Liver (tissue), 9 donors: ENCODE results near the gene CBX4. TPM values are rescaled to one million over a fixed set of nuclear protein-coding genes. Genes with fewer than 3 reads are reported as not detected.

Experiments used
- DNase-seq: peaks from one replicate; pipeline ENCODE4 v3.0.0-alpha.2; 2017; ENCODE audit warnings: low spot score
- H3K27ac ChIP-seq, 2 donors: one replicate each; pipeline ENCODE4 v1.7.0; 2013; ENCODE audit warnings: inconsistent platforms in 2 of 2, low read length in 2 of 2, control low read depth in 1 of 2, low read depth in 1 of 2, mild to moderate bottlenecking in 1 of 2
- H3K27me3 ChIP-seq, 4 donors: one replicate each; pipeline versions ENCODE4 v1.6.1 to v1.7.0; 2013; ENCODE audit warnings: low read length in 3 of 4, inconsistent platforms in 1 of 4, mild to moderate bottlenecking in 1 of 4, moderate library complexity in 1 of 4; ENCODE audit not compliant: control insufficient read depth in 4 of 4, insufficient read depth in 4 of 4
- H3K36me3 ChIP-seq, 4 donors: one replicate each; pipeline versions ENCODE4 v1.6.1 to v1.7.0; 2013; ENCODE audit warnings: low read length in 3 of 4, mild to moderate bottlenecking in 3 of 4, low read depth in 1 of 4, moderate library complexity in 1 of 4; ENCODE audit not compliant: control insufficient read depth in 4 of 4, insufficient read depth in 3 of 4
- H3K4me1 ChIP-seq, 4 donors: one replicate each; pipeline versions ENCODE4 v1.6.1 to v1.7.0; 2013; ENCODE audit warnings: low read length in 3 of 4, mild to moderate bottlenecking in 3 of 4, moderate library complexity in 1 of 4; ENCODE audit not compliant: control insufficient read depth in 4 of 4, insufficient read depth in 4 of 4
- H3K4me3 ChIP-seq, 3 donors: one replicate each; pipeline versions ENCODE4 v1.6.1 to v1.7.0; 2013; ENCODE audit warnings: low read length in 3 of 3, control low read depth in 1 of 3, low read depth in 1 of 3, mild to moderate bottlenecking in 1 of 3
- H3K9ac ChIP-seq, 2 donors: one replicate each; pipeline ENCODE4 v1.7.0; 2013; ENCODE audit warnings: low read length in 2 of 2, mild to moderate bottlenecking in 2 of 2, moderate library complexity in 2 of 2, control low read depth in 1 of 2, low read depth in 1 of 2
- H3K9me3 ChIP-seq, 4 donors: one replicate each; pipeline versions ENCODE4 v1.6.1 to v1.7.0; 2013; ENCODE audit warnings: low read length in 3 of 4; ENCODE audit not compliant: control insufficient read depth in 4 of 4
- CTCF ChIP-seq: fragments of 150-350 bp; IDR thresholded peaks from 2 replicates; pipeline ENCODE4 v1.5.1; 2017; ENCODE audit warnings: improper control_type of control experiment, low read depth, low read length; ENCODE audit not compliant: missing input control
- EGR1 ChIP-seq, 2 donors: IDR thresholded peaks; 2 replicates each; pipeline ENCODE4 v1.6.1; 2016 to 2018; ENCODE audit warnings: antibody characterized with exemption in 2 of 2, low read depth in 2 of 2
- FOXA1 ChIP-seq: IDR thresholded peaks from 2 replicates; pipeline ENCODE4 v1.6.1; 2016; ENCODE audit warnings: antibody characterized with exemption
- HNF4A ChIP-seq, 2 donors: conservative IDR thresholded peaks; 2 replicates each; pipeline ENCODE4 v1.6.1; 2016; ENCODE audit warnings: antibody characterized with exemption in 2 of 2, mild to moderate bottlenecking in 2 of 2
- HNF4G ChIP-seq: IDR thresholded peaks from 2 replicates; pipeline ENCODE4 v1.6.1; 2016; ENCODE audit warnings: antibody characterized with exemption
- RAD21 ChIP-seq, 2 donors: IDR thresholded peaks; 2 replicates each; pipeline ENCODE4 v1.6.1; 2016; ENCODE audit warnings: antibody characterized with exemption in 2 of 2, mild to moderate bottlenecking in 2 of 2
- REST ChIP-seq: IDR thresholded peaks from 2 replicates; pipeline ENCODE4 v1.6.1; 2016; ENCODE audit warnings: antibody characterized with exemption, mild to moderate bottlenecking
- SP1 ChIP-seq: IDR thresholded peaks from 2 replicates; pipeline ENCODE4 v1.6.1; 2018; ENCODE audit warnings: antibody characterized with exemption, mild to moderate bottlenecking
- TAF1 ChIP-seq: conservative IDR thresholded peaks from 2 replicates; pipeline ENCODE4 v1.6.1; 2016; ENCODE audit warnings: antibody characterized with exemption, mild to moderate bottlenecking
- YY1 ChIP-seq: IDR thresholded peaks from 2 replicates; pipeline ENCODE4 v1.6.1; 2016; ENCODE audit warnings: antibody characterized with exemption, mild to moderate bottlenecking
- WGBS: extraction: QIAGEN DNeasy Blood & Tissue Kit; methylation state at CpG from one replicate; pipeline ENCODE4 v1.1.7; 2013; 5-methylcytosine and 5-hydroxymethylcytosine counted together
- polyA plus RNA-seq, 2 donors: library from polyadenylated mRNA; stranded (reverse) in 1 of 2; unstranded in 1 of 2; fragments of 200-250 nt in 1 of 2; fragments of >200 nt in 1 of 2; fragmentation: Nextera tagmentation in 1 of 2; extraction: Ambion mirVana in 1 of 2; gene quantifications; one replicate each; pipeline versions ENCODE4 v1.2.1 to v1.2.3, GENCODE V29; 2013 to 2015
- total RNA-seq, 2 donors: library from RNA; depleted of rRNA; stranded (reverse); fragments of >200 nt; gene quantifications; one replicate each; pipeline ENCODE4 v1.2.3, GENCODE V29; 2014
- donor health status: healthy.
- donor health status: healthy.
- donor health status: healthy.
- donor health status: healthy.
- donor health status: healthy.

Gene CBX4
- total and polyA plus RNA-seq, 4 donors = 4.8 to 8.9 (median 6.3) TPM

GRCh38 chr17:79808763-79809529 lies 30.3 kb downstream of the CBX4 start:
- no peak overlapping the region for H3K9ac ChIP-seq
- 14% methylated on average over 20 of the region's 20 CpGs for WGBS
- peaks cover 0 to under 1% (median 0%) of the 10 kb centered on the region in 4 donors for H3K9me3 ChIP-seq
- H3K36me3 ChIP-seq = no peaks in the 10 kb centered on the region
- peaks cover 0 to 21% (median 13%) of the 10 kb centered on the region in 4 donors for H3K4me1 ChIP-seq
- H3K27me3 ChIP-seq = peaks cover 6 to 51% (median 33%) of the 10 kb centered on the region in 4 donors
- no peak overlapping the region for H3K27ac ChIP-seq
- TF ChIP-seq RAD21 (IDR thresholded peaks at IDR 0.05) = peak; percentile 79 to 87
- TF ChIP-seq HNF4A (conservative IDR thresholded peaks at IDR 0.05) = peak in 1 of 2 donors; percentile 32
- peak; percentile 53 for TF ChIP-seq CTCF
- no peak for TF ChIP-seq FOXA1
- no peak for DNase-seq
- no peak overlapping the region for H3K4me3 ChIP-seq

GRCh38 chr17:79806863-79807720 lies 32.1 kb downstream of the CBX4 start:
- Histone ChIP-seq H3K4me1 (peaks cover 0 to 18% (median 14%) of the 10 kb centered on the region in 4 donors), H3K27me3 (peaks cover 11 to 63% (median 37%) of the 10 kb centered on the region in 4 donors), H3K9ac (no peak overlapping the region), H3K36me3 (no peaks in the 10 kb centered on the region), H3K4me3 (no peak overlapping the region), H3K27ac (no peak overlapping the region), H3K9me3 (peaks cover 0 to 6% (median 0%) of the 10 kb centered on the region in 4 donors)
- TF ChIP-seq FOXA1 (no peak), YY1 (no peak), REST (no peak), TAF1 (no peak), HNF4G (no peak), EGR1 (IDR thresholded peaks at IDR 0.05; ENCODE audit: low read depth in 2 of 2) (no peak), CTCF (no peak), SP1 (no peak)
- no peak for DNase-seq
- 32% methylated on average over 13 of the region's 13 CpGs for WGBS
